Measurements from ENCODE around the gene ARL8B.
A peak's percentile ranks its signal among the peaks of the same experiment; 100 is the strongest.

ARL8B gene

DNA sequence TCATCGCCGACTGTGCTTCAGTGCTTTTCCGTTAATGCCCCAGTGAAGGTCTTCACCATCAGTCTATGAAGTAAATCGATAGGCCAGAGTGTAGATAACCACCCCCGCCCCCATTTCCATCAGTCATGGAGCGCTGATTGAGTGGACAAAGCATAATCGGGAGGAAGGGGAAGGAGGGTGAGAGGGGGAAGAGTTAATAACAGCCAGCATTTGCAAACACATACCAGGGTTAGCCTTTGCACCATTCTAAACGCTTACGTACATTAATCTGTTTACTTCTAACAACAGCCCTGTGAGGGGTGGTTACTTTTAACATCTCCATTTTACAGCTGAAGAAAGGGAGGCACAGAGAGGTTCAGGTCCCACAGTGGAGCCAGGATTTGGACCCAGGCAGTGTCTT is 92.3 kb downstream of the ARL8B start:
- H3K36me3 Mint-ChIP-seq (ENCODE audit: low read depth): peaks cover 95% of the 10 kb centered on the region

GRCh38 chr3:5217824-5218595 is 95.9 kb downstream of the ARL8B start:
- Mint-ChIP-seq H3K27ac (peak overlapping the region; percentile 83), H3K9me3 (no peaks in the 10 kb centered on the region), H3K27me3 (no peaks in the 10 kb centered on the region), H3K36me3 (ENCODE audit: low read depth) (peaks cover 78% of the 10 kb centered on the region), H3K4me1 (ENCODE audit: low read depth) (peaks cover 8% of the 10 kb centered on the region), H3K4me3 (no peak overlapping the region)
- DNase-seq: no peak

More for the DNA sequence above, 92.3 kb downstream of the ARL8B start:
- no peak for DNase-seq
- Mint-ChIP-seq H3K4me3 (no peak overlapping the region), H3K27me3 (no peaks in the 10 kb centered on the region), H3K4me1 (ENCODE audit: low read depth) (peaks cover 15% of the 10 kb centered on the region), H3K9me3 (no peaks in the 10 kb centered on the region), H3K27ac (peak overlapping the region; percentile 85)

- Mint-ChIP-seq H3K9me3 (no peaks in the 10 kb centered on the region), H3K4me1 (ENCODE audit: low read depth) (peaks cover 3% of the 10 kb centered on the region), H3K27ac (peak overlapping the region; percentile 83), H3K36me3 (ENCODE audit: low read depth) (peaks cover 70% of the 10 kb centered on the region), H3K27me3 (no peaks in the 10 kb centered on the region), H3K4me3 (no peak overlapping the region)
- DNase-seq: no peak
Observed at GRCh38 chr3:5218815-5219214, 96.7 kb downstream of the ARL8B start.

- H3K36me3 Mint-ChIP-seq (ENCODE audit: low read depth): peaks cover 66% of the 10 kb centered on the region
- H3K9me3 Mint-ChIP-seq: no peaks in the 10 kb centered on the region
- no peaks in the 10 kb centered on the region for H3K27me3 Mint-ChIP-seq
- peaks cover 3% of the 10 kb centered on the region for H3K4me1 Mint-ChIP-seq (ENCODE audit: low read depth)
- no peak for DNase-seq
- H3K27ac Mint-ChIP-seq: peak overlapping the region; percentile 83
- no peak overlapping the region for H3K4me3 Mint-ChIP-seq
Observed at GRCh38 chr3:5219216-5219615, 97.1 kb downstream of the ARL8B start.

DNA sequence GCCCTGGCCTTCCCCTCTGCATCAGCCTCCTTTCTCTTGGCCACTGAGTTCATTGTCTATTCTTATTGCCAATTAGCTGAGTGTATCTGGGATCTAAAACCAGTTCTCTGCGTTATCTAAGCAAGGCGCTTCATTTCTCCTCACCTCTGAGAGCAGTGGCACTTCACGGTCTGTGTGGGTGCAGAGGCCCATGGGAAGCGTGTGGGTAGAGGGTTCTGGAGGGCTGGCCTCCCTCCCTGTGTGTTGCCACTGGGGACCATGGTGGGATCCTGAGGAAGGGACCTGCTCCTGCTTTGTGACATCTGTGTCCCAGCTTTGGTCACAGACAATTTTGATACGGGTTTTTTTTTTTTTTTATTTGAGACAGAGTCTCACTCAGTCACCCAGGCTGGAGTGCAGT is 98.1 kb downstream of the ARL8B start:
- Mint-ChIP-seq H3K36me3 (ENCODE audit: low read depth) (peaks cover 56% of the 10 kb centered on the region), H3K27ac (peak overlapping the region; percentile 72), H3K27me3 (no peaks in the 10 kb centered on the region), H3K4me3 (no peak overlapping the region), H3K9me3 (no peaks in the 10 kb centered on the region), H3K4me1 (ENCODE audit: low read depth) (peaks cover 3% of the 10 kb centered on the region)
- DNase-seq: no peak

GRCh38 chr3:5220667-5221431 is 98.8 kb downstream of the ARL8B start:
- peak overlapping the region; percentile 72 for H3K27ac Mint-ChIP-seq
- peaks cover 50% of the 10 kb centered on the region for H3K36me3 Mint-ChIP-seq (ENCODE audit: low read depth)
- no peak overlapping the region for H3K4me3 Mint-ChIP-seq
- peaks cover 3% of the 10 kb centered on the region for H3K4me1 Mint-ChIP-seq (ENCODE audit: low read depth)
- H3K27me3 Mint-ChIP-seq: no peaks in the 10 kb centered on the region
- DNase-seq: no peak
- no peaks in the 10 kb centered on the region for H3K9me3 Mint-ChIP-seq

GRCh38 chr3:5221701-5222100 is 99.6 kb downstream of the ARL8B start:
- Mint-ChIP-seq H3K27me3 (no peaks in the 10 kb centered on the region), H3K27ac (peak overlapping the region; percentile 72), H3K4me3 (no peak overlapping the region), H3K36me3 (ENCODE audit: low read depth) (peaks cover 43% of the 10 kb centered on the region), H3K9me3 (no peaks in the 10 kb centered on the region), H3K4me1 (ENCODE audit: low read depth) (peaks cover 3% of the 10 kb centered on the region)
- no peak for DNase-seq

DNA sequence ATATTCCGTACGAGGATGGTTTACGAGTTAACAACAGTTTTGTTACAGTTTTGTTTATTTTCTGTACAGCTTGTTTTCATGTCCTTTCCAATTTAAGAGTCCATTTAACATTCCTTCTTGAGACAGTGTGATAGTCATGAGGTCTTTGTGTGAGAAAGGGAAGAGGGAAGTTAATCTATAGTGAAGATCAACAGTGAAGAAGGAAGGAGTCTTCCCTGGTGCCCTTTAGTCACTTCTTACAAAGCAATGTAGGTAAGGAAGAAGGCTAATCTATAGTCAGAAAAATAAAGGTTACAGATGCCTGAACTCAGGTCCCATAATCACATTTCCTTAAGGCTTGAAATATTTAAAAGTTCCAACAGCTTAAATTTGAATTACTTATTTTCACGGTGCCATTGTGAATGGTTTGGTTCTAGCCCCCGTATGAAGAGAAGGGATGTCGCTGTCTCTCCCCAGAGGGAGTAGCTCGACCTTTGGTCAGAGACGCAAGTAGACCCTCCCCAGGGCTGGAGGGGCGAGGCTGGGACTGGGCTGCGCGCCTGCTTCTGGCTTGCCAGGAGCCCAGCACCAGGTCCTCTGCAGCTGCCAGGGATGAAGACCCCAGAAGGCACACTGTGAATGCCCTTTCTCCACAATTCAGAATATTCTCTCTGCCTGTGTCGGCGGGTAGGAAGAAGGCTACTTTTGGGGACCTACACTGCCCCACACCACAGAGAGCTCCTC is 100.4 kb downstream of the ARL8B start:
- peaks cover 36% of the 10 kb centered on the region for H3K36me3 Mint-ChIP-seq (ENCODE audit: low read depth)
- peaks cover 3% of the 10 kb centered on the region for H3K4me1 Mint-ChIP-seq (ENCODE audit: low read depth)
- H3K27me3 Mint-ChIP-seq: no peaks in the 10 kb centered on the region
- H3K4me3 Mint-ChIP-seq: no peak overlapping the region
- H3K9me3 Mint-ChIP-seq: no peaks in the 10 kb centered on the region
- no peak overlapping the region for H3K27ac Mint-ChIP-seq
- DNase-seq: no peak

DNA sequence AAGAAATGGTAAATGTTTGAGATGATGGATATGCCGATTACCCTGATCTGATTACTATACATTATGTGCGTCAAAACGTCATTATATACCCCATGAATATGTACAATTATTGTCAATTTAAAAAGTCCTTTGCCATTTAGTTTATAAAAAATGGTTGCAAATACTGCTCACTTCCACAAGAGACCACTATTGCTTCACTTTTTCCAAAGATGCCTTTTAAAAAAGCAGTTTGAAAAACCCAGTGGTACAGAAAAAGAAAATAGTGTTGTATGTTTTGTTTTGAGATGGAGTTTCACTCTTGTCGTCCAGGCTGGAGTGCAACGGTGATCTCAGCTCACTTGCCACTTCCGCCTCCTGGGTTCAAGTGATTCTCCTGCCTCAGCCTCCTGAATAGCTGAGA is 104.7 kb downstream of the ARL8B start:
- Mint-ChIP-seq H3K9me3 (no peaks in the 10 kb centered on the region), H3K4me1 (ENCODE audit: low read depth) (peaks cover 2% of the 10 kb centered on the region), H3K36me3 (ENCODE audit: low read depth) (no peaks in the 10 kb centered on the region), H3K27me3 (no peaks in the 10 kb centered on the region), H3K4me3 (no peak overlapping the region), H3K27ac (no peak overlapping the region)
- no peak for DNase-seq

DNA sequence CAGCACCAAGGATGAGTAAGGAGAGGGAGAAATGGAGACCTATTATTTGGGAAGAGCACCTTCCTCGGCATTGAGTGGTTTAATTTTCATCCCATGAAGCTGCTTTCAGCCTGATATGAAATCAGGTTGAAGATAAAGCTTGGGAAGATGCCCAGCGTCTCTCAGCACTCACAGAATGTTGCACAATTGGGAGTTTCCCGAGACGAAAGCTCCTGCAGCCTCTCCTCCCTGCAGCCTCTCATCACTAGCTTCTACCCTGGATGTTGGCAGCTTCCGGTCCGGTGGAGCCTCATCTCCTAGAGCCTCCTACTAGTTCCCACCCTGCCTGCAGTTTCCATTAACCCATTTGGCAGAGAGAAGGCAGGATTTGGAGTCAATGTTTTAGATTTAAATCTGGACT is 105.7 kb downstream of the ARL8B start:
- Mint-ChIP-seq H3K9me3 (no peaks in the 10 kb centered on the region), H3K4me1 (ENCODE audit: low read depth) (peaks cover 2% of the 10 kb centered on the region), H3K27ac (no peak overlapping the region), H3K36me3 (ENCODE audit: low read depth) (no peaks in the 10 kb centered on the region), H3K27me3 (no peaks in the 10 kb centered on the region), H3K4me3 (no peak overlapping the region)
- DNase-seq: no peak

DNA sequence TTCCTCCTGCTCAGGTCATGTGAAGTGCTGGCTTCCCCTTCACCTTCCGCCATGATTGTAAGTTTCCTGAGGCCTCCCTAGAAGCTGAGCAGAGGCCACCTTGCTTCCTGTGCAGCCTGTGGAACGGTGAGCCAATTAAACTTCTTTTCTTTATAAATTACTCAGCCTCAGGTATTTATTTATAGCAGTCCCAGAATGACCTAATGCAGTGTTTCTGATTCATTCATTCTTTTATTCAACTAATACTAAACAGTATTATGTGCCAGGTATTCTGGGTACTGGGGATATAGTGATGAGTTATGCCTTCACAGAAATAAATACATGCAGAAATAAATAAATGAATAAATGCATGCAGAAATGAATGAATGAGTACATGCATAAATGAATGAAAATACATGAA is 107.3 kb downstream of the ARL8B start:
- no peak overlapping the region for H3K27ac Mint-ChIP-seq
- no peaks in the 10 kb centered on the region for H3K9me3 Mint-ChIP-seq
- H3K27me3 Mint-ChIP-seq: no peaks in the 10 kb centered on the region
- H3K4me3 Mint-ChIP-seq: no peak overlapping the region
- H3K36me3 Mint-ChIP-seq (ENCODE audit: low read depth): no peaks in the 10 kb centered on the region
- no peak for DNase-seq
- peaks cover 2% of the 10 kb centered on the region for H3K4me1 Mint-ChIP-seq (ENCODE audit: low read depth)

All from activated T-cell treated with anti-CD3 and anti-CD28 coated beads, Interleukin-2, amount 50 U/mL, for 24 hours (primary cell).